Mucosa of descending colon (tissue), 3 donors: Measurements from ENCODE around the gene RFPL4A. TPM values are rescaled to one million over a fixed set of nuclear protein-coding genes. Genes with fewer than 3 reads are reported as not detected.
"Not testable (repeated sequence)": the region's sequence is repeated elsewhere in the genome, so short reads cannot be mapped to it uniquely, and the experiment has no call there.

Experiments
- ATAC-seq: fragments of 200-7000 bp; cut with Tn5 transposase; one replicate; pipeline ENCODE4 v1.9.1; 2020; ENCODE audit warnings: mild to moderate bottlenecking, moderate library complexity
- DNase-seq, 3 donors: peaks; one replicate each; pipeline ENCODE4 v3.0.0-alpha.2; 2020
- H3K36me3 ChIP-seq: fragments of 200-600 bp; one replicate; pipeline ENCODE4 v1.8.0; 2021; ENCODE audit warnings: low read depth, mild to moderate bottlenecking
- H3K4me1 ChIP-seq: fragments of 200-600 bp; one replicate; pipeline ENCODE4 v1.8.0; 2021; ENCODE audit warnings: low read depth, mild to moderate bottlenecking
- H3K4me3 ChIP-seq: fragments of 200-600 bp; one replicate; pipeline ENCODE4 v1.8.0; 2021; ENCODE audit warnings: mild to moderate bottlenecking
- H3K9me3 ChIP-seq: fragments of 200-600 bp; one replicate; pipeline ENCODE4 v1.8.0; 2021; ENCODE audit warnings: mild to moderate bottlenecking
- intact Hi-C, 2 donors: fragments of 100-400 bp; cut with DNase I in 1 of 2; cut with micrococcal nuclease in 1 of 2; formaldehyde crosslinking; loops; one replicate each; pipeline versions ENCODE4 v1.11.0 to v1.11.1; 2022; cut with DNase I, micrococcal nuclease
- total RNA-seq, 3 donors: library from RNA; stranded (reverse); fragmentation: NEBNext Ultra II Directional in 2 of 3; extraction: Animal tissue kit (Norgen Biotek cat#: 25700) in 2 of 3; gene quantifications; one replicate each; pipeline versions ENCODE4 v1.2.1 to v1.2.4, GENCODE V29; 2021 to 2023
- TF ChIP-seq, protein P1 (sequence below): fragments of 200-600 bp; IDR thresholded peaks from one replicate; pipeline ENCODE4 v1.8.0; 2022; ENCODE audit warnings: antibody characterized with exemption, mild to moderate bottlenecking
- donor health status: DM: no; HTN: no; CAD: no; lungs with moderate emphysema.
- donor health status: DM: no; HTN: no; CAD: no.
- donor health status: DM: no; HTN: yes; CAD: no.

Gene RFPL4A
- total RNA-seq, 3 donors from 2014 or later, result not detected

DNA sequence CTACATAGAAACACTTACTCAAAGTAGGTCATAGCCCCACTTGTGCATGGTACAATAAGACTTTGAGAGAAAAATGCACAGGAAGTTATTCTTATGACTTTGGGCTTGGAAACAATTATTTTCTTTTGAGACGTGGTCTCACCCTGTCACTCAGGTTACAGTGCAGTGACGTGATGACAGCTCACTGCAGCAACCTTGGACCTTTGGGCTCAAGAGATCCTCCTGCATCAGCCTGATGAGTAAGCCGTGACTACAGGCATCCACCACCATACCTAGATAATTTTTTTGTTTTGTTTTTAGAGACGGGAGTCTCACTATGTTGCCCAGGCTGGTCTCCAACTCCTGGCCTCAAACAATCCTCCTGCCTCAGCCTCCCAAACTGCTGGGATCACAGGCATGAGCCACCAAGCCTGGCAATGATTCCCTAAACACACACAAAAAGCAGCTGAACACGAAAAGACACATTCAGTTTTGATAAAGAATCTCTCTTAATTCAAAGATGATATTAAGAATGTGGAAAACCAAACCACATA, 38.6 kb upstream of the RFPL4A start:
- intact Hi-C loops, result no loop called here
- TF ChIP-seq, protein P1, sequence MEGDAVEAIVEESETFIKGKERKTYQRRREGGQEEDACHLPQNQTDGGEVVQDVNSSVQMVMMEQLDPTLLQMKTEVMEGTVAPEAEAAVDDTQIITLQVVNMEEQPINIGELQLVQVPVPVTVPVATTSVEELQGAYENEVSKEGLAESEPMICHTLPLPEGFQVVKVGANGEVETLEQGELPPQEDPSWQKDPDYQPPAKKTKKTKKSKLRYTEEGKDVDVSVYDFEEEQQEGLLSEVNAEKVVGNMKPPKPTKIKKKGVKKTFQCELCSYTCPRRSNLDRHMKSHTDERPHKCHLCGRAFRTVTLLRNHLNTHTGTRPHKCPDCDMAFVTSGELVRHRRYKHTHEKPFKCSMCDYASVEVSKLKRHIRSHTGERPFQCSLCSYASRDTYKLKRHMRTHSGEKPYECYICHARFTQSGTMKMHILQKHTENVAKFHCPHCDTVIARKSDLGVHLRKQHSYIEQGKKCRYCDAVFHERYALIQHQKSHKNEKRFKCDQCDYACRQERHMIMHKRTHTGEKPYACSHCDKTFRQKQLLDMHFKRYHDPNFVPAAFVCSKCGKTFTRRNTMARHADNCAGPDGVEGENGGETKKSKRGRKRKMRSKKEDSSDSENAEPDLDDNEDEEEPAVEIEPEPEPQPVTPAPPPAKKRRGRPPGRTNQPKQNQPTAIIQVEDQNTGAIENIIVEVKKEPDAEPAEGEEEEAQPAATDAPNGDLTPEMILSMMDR, result no peak
- Histone ChIP-seq H3K36me3 (no peaks in the 10 kb centered on the region), H3K4me1 (no peaks in the 10 kb centered on the region), H3K4me3 (no peak overlapping the region), H3K9me3 (peaks cover 10% of the 10 kb centered on the region)
- ATAC-seq, result no peak
- DNase-seq, result no peak

DNA sequence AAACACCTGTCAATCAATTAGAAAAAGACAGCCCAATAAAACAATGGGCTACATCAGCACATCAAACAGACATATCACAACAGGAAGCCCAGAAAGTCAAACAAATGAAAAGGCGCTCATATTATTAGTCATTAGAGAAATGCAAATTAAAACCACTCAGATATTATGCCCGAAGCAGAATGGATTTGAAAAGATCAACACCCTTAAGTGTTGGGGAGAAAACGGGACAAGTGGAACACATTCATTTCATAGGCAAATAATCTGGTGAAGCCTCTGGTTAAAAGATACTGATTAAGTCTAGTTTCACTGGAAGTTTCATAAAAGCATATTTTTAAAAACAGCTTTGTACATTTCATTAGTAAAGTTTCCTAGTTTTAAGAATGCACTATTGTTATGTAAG, 38.1 kb upstream of the RFPL4A start:
- no peaks in the 10 kb centered on the region for H3K4me1 ChIP-seq
- DNase-seq (no peak), ATAC-seq (no peak)
- no peak overlapping the region for H3K4me3 ChIP-seq
- no peaks in the 10 kb centered on the region for H3K36me3 ChIP-seq
- TF ChIP-seq, protein P1, result no peak
- H3K9me3 ChIP-seq, result peaks cover 10% of the 10 kb centered on the region
- intact Hi-C loops, result no loop called here

DNA sequence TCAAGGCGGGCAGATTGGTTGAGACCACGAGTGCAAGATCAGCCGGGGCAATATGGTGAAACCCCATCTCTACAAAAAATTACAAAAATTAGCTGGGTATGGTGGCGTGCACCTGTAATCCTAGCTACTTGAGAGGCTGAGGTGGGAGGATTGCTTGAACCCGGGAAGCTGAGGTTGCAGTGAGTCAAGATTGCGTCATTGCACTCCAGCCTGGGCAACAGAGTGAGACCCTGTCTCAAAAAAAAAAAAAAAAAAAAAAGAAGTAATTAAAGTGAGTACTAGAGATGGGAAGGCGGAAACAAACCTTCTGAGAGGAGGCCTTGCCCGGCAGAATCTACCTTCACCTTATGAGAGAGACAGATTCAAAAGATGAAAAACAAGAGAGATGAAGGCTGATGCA, 35.4 kb upstream of the RFPL4A start:
- TF ChIP-seq, protein P1, result no peak
- Histone ChIP-seq H3K36me3 (no peaks in the 10 kb centered on the region), H3K4me1 (no peaks in the 10 kb centered on the region), H3K4me3 (no peak overlapping the region), H3K9me3 (peaks cover 10% of the 10 kb centered on the region)
- ATAC-seq (no peak), DNase-seq (no peak)
- intact Hi-C loops, result no loop called here

DNA sequence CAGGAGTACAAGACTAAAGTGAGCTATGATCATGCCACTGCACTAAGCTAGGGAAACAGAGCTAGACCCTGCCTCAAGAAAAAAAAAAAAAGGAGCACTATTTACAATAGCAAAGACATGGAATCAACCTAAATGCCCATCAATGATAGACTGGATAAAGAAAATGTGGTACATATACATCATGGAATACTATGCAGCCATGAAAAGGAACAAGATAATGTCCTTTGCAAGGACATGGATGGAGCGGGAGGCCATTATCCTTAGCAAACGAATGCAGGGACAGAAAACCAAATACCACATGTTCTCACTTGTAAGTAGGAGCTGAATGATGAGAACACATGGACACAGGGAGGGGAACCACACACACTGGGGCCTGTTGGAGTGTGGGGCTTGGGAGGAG, 28.5 kb upstream of the RFPL4A start:
- H3K9me3 ChIP-seq, H3K36me3 ChIP-seq, DNase-seq, H3K4me3 ChIP-seq, H3K4me1 ChIP-seq, intact Hi-C loops, ATAC-seq: not testable (repeated sequence)

DNA sequence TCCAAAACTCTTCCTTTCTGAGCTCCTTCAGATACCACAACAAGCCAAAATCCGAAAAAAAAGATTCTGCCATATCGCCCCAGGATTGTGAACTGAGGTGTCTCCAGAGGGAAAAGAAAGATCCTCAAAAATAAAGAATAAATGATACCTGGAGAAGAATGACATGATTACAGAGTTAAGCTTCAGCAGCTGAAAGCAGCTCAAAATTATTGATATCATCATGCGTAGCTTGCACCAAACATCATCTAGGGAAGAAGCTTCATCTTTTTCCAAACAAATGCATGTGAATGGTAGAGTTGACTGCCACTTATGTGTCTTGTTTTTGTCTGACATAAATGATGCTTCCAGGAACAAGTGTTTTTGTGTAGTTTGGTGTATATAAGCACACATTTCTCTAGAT, 20.6 kb upstream of the RFPL4A start, which contains the start of gene NLRP9:
Gene NLRP9, minus strand, starts transcription at position 101 of the 400 bp plus-strand sequence. Its CDS starts 28 bp downstream, at position 73.
- no peak for ATAC-seq
- intact Hi-C loops, result no loop called here
- TF ChIP-seq, protein P1, result no peak

DNA sequence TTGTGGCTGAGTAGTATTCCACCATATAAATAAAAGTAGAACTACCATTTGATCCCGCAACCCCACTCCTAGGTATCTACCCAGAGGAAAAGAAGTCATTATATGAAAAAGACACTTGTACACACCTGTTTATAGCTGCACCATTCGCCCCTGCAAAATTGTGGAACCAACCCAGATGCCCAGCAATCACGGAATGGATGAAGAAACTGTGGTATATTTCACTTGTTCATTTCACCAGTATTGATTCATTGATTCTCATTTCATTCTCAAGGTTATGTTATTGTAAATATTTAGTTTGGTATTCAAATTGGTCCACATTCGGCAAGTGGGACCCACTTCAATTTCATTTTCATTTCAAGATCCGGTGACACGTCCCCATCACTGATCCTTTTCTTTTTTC, 8.2 kb upstream of the RFPL4A start:
- Histone ChIP-seq H3K4me3 (no peak overlapping the region), H3K9me3 (no peaks in the 10 kb centered on the region), H3K4me1 (no peaks in the 10 kb centered on the region), H3K36me3 (no peaks in the 10 kb centered on the region)
- intact Hi-C loops, result no loop called here
- ATAC-seq (no peak), DNase-seq (no peak)
- TF ChIP-seq, protein P1, result no peak

More for the DNA sequence above, 20.6 kb upstream of the RFPL4A start, which contains the start of gene NLRP9:
- H3K9me3 ChIP-seq, result no peaks in the 10 kb centered on the region
- no peaks in the 10 kb centered on the region for H3K4me1 ChIP-seq
- H3K4me3 ChIP-seq, result no peak within 1 kb of the TSS
- no peak for DNase-seq
- H3K36me3 ChIP-seq, result no peaks in the 10 kb centered on the region
